OCI-LY1 (cell line): ENCODE measurements around the gene RAD51B.

Experiments
- EZH2 ChIP-seq: fragments of 200-600 bp; sonication (generic), shearing (Covaris generic); IDR thresholded peaks from 2 replicates; pipeline ENCODE4 v1.8.0; 2017; ENCODE audit warnings: borderline replicate concordance, mixed run types, mild to moderate bottlenecking, antibody characterized with exemption, low read length, moderate library complexity, mixed read lengths
- TF ChIP-seq, protein P1 (sequence below): fragments of 200-600 bp; sonication (generic), shearing (Covaris generic); IDR thresholded peaks from 2 replicates; pipeline ENCODE4 v1.5.1; 2017; ENCODE audit warnings: mild to moderate bottlenecking, antibody characterized with exemption, low read length, moderate library complexity, mixed read lengths

DNA sequence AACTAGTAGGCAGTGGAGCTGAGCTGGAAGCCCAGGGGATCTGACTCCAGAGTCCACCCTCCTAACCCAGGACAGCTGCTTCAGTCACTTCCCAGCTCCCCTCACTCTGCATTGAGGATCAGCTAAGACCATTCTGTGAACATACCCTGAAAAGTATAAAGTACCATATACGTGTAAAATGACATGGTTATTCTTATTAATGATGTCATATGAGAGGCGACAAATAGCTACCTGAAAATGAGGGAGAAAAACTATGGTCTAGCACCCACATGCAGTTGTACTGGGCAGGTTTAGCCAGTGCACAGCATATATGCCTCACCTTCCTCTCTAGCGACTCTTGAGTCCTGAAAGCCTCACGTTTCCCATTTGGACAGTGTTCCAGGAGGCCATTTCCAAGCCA is 461.9 kb downstream of the RAD51B start:
- TF ChIP-seq, protein P1, sequence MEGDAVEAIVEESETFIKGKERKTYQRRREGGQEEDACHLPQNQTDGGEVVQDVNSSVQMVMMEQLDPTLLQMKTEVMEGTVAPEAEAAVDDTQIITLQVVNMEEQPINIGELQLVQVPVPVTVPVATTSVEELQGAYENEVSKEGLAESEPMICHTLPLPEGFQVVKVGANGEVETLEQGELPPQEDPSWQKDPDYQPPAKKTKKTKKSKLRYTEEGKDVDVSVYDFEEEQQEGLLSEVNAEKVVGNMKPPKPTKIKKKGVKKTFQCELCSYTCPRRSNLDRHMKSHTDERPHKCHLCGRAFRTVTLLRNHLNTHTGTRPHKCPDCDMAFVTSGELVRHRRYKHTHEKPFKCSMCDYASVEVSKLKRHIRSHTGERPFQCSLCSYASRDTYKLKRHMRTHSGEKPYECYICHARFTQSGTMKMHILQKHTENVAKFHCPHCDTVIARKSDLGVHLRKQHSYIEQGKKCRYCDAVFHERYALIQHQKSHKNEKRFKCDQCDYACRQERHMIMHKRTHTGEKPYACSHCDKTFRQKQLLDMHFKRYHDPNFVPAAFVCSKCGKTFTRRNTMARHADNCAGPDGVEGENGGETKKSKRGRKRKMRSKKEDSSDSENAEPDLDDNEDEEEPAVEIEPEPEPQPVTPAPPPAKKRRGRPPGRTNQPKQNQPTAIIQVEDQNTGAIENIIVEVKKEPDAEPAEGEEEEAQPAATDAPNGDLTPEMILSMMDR, result no peak
- TF ChIP-seq EZH2, result no peak
